Measurements from ENCODE around the gene CD68.
"Not testable (repeated sequence)": the region's sequence is repeated elsewhere in the genome, so short reads cannot be mapped to it uniquely, and the experiment has no call there.

Gene CD68

GRCh38 chr17:7591596-7591995 lies 12.2 kb downstream of the CD68 start:
- Histone ChIP-seq H3K36me3 (ENCODE audit: control insufficient read depth in 2 of 2, insufficient read depth in 2 of 2, low read length in 2 of 2) (peaks cover 46 to 57% of the 10 kb centered on the region in 2 donors), H3K9ac (ENCODE audit: low read length in 2 of 2) (no peak overlapping the region), H3K27me3 (ENCODE audit: control insufficient read depth in 1 of 2, insufficient read depth in 2 of 2, low read length in 2 of 2) (no peaks in the 10 kb centered on the region), H3K9me3 (ENCODE audit: control insufficient read depth in 2 of 2, low read length in 2 of 2) (no peaks in the 10 kb centered on the region), H3K27ac (ENCODE audit: low read length) (no peak overlapping the region), H3K4me3 (ENCODE audit: low read length in 2 of 2) (no peak overlapping the region), H3K4me1 (ENCODE audit: control insufficient read depth, insufficient read depth, low read length) (peaks cover 31% of the 10 kb centered on the region)

GRCh38 chr17:7592422-7593021 lies 13.1 kb downstream of the CD68 start:
- Histone ChIP-seq H3K9me3 (ENCODE audit: control insufficient read depth in 2 of 2, low read length in 2 of 2) (no peaks in the 10 kb centered on the region), H3K36me3 (ENCODE audit: control insufficient read depth in 2 of 2, insufficient read depth in 2 of 2, low read length in 2 of 2) (peaks cover 50 to 55% of the 10 kb centered on the region in 2 donors), H3K27ac (ENCODE audit: low read length) (no peak overlapping the region), H3K27me3 (ENCODE audit: control insufficient read depth in 1 of 2, insufficient read depth in 2 of 2, low read length in 2 of 2) (no peaks in the 10 kb centered on the region), H3K4me3 (ENCODE audit: low read length in 2 of 2) (no peak overlapping the region), H3K4me1 (ENCODE audit: control insufficient read depth, insufficient read depth, low read length) (peaks cover 24% of the 10 kb centered on the region), H3K9ac (ENCODE audit: low read length in 2 of 2) (no peak overlapping the region)

- Histone ChIP-seq H3K27ac (ENCODE audit: low read length) (no peak overlapping the region), H3K9me3 (ENCODE audit: control insufficient read depth in 2 of 2, low read length in 2 of 2) (no peaks in the 10 kb centered on the region), H3K4me3 (ENCODE audit: low read length in 2 of 2) (no peak overlapping the region), H3K4me1 (ENCODE audit: control insufficient read depth, insufficient read depth, low read length) (peaks cover 17% of the 10 kb centered on the region), H3K27me3 (ENCODE audit: control insufficient read depth in 1 of 2, insufficient read depth in 2 of 2, low read length in 2 of 2) (no peaks in the 10 kb centered on the region), H3K9ac (ENCODE audit: low read length in 2 of 2) (no peak overlapping the region), H3K36me3 (ENCODE audit: control insufficient read depth in 2 of 2, insufficient read depth in 2 of 2, low read length in 2 of 2) (peaks cover 50 to 56% of the 10 kb centered on the region in 2 donors)
Measured at GRCh38 chr17:7593296-7593695, 13.9 kb downstream of the CD68 start.

GRCh38 chr17:7597561-7597960 lies 18.1 kb downstream of the CD68 start:
- H3K4me1 ChIP-seq (ENCODE audit: control insufficient read depth, insufficient read depth, low read length); H3K27me3 ChIP-seq (ENCODE audit: control insufficient read depth in 1 of 2, insufficient read depth in 2 of 2, low read length in 2 of 2); H3K9ac ChIP-seq (ENCODE audit: low read length in 2 of 2); H3K9me3 ChIP-seq (ENCODE audit: control insufficient read depth in 2 of 2, low read length in 2 of 2); H3K27ac ChIP-seq (ENCODE audit: low read length); H3K4me3 ChIP-seq (ENCODE audit: low read length in 2 of 2): not testable (repeated sequence)
- peaks cover 57 to 60% of the 10 kb centered on the region in 2 donors for H3K36me3 ChIP-seq (ENCODE audit: control insufficient read depth in 2 of 2, insufficient read depth in 2 of 2, low read length in 2 of 2)

GRCh38 chr17:7606280-7606679 lies 26.8 kb downstream of the CD68 start:
- no peaks in the 10 kb centered on the region for H3K9me3 ChIP-seq (ENCODE audit: control insufficient read depth in 2 of 2, low read length in 2 of 2)
- H3K36me3 ChIP-seq (ENCODE audit: control insufficient read depth in 2 of 2, insufficient read depth in 2 of 2, low read length in 2 of 2) = peaks cover 34% of the 10 kb centered on the region in 2 donors
- no peak overlapping the region for H3K4me3 ChIP-seq (ENCODE audit: low read length in 2 of 2)
- no peak overlapping the region for H3K27ac ChIP-seq (ENCODE audit: low read length)
- H3K4me1 ChIP-seq (ENCODE audit: control insufficient read depth, insufficient read depth, low read length) = no peaks in the 10 kb centered on the region
- peak overlapping the region in 1 of 2 donors; percentile 13 for H3K9ac ChIP-seq (ENCODE audit: low read length in 2 of 2)
- no peaks in the 10 kb centered on the region for H3K27me3 ChIP-seq (ENCODE audit: control insufficient read depth in 1 of 2, insufficient read depth in 2 of 2, low read length in 2 of 2)

GRCh38 chr17:7610641-7611040 lies 31.2 kb downstream of the CD68 start:
- H3K9ac ChIP-seq (ENCODE audit: low read length in 2 of 2) = no peak overlapping the region
- no peak overlapping the region for H3K4me3 ChIP-seq (ENCODE audit: low read length in 2 of 2)
- peaks cover 6 to 8% of the 10 kb centered on the region in 2 donors for H3K36me3 ChIP-seq (ENCODE audit: control insufficient read depth in 2 of 2, insufficient read depth in 2 of 2, low read length in 2 of 2)
- H3K27ac ChIP-seq (ENCODE audit: low read length) = no peak overlapping the region
- peaks cover 19% of the 10 kb centered on the region for H3K4me1 ChIP-seq (ENCODE audit: control insufficient read depth, insufficient read depth, low read length)
- H3K9me3 ChIP-seq (ENCODE audit: control insufficient read depth in 2 of 2, low read length in 2 of 2) = no peaks in the 10 kb centered on the region
- H3K27me3 ChIP-seq (ENCODE audit: control insufficient read depth in 1 of 2, insufficient read depth in 2 of 2, low read length in 2 of 2) = no peaks in the 10 kb centered on the region

GRCh38 chr17:7611635-7612293 lies 32.3 kb downstream of the CD68 start:
- H3K27me3 ChIP-seq (ENCODE audit: control insufficient read depth in 1 of 2, insufficient read depth in 2 of 2, low read length in 2 of 2) = no peaks in the 10 kb centered on the region
- peaks cover 19% of the 10 kb centered on the region for H3K4me1 ChIP-seq (ENCODE audit: control insufficient read depth, insufficient read depth, low read length)
- H3K36me3 ChIP-seq (ENCODE audit: control insufficient read depth in 2 of 2, insufficient read depth in 2 of 2, low read length in 2 of 2) = peaks cover 2 to 6% of the 10 kb centered on the region in 2 donors
- no peak overlapping the region for H3K4me3 ChIP-seq (ENCODE audit: low read length in 2 of 2)
- no peak overlapping the region for H3K27ac ChIP-seq (ENCODE audit: low read length)
- H3K9me3 ChIP-seq (ENCODE audit: control insufficient read depth in 2 of 2, low read length in 2 of 2) = no peaks in the 10 kb centered on the region
- no peak overlapping the region for H3K9ac ChIP-seq (ENCODE audit: low read length in 2 of 2)

GRCh38 chr17:7612294-7612640 lies 32.8 kb downstream of the CD68 start:
- H3K9ac ChIP-seq (ENCODE audit: low read length in 2 of 2) = no peak overlapping the region
- no peaks in the 10 kb centered on the region for H3K9me3 ChIP-seq (ENCODE audit: control insufficient read depth in 2 of 2, low read length in 2 of 2)
- H3K27me3 ChIP-seq (ENCODE audit: control insufficient read depth in 1 of 2, insufficient read depth in 2 of 2, low read length in 2 of 2) = no peaks in the 10 kb centered on the region
- peaks cover 19% of the 10 kb centered on the region for H3K4me1 ChIP-seq (ENCODE audit: control insufficient read depth, insufficient read depth, low read length)
- H3K4me3 ChIP-seq (ENCODE audit: low read length in 2 of 2) = no peak overlapping the region
- H3K36me3 ChIP-seq (ENCODE audit: control insufficient read depth in 2 of 2, insufficient read depth in 2 of 2, low read length in 2 of 2) = peaks cover 2 to 6% of the 10 kb centered on the region in 2 donors
- no peak overlapping the region for H3K27ac ChIP-seq (ENCODE audit: low read length)

GRCh38 chr17:7613769-7614424 lies 34.5 kb downstream of the CD68 start:
- H3K4me3 ChIP-seq (ENCODE audit: low read length in 2 of 2) = peak overlapping the region; percentile 84 to 87
- peaks cover 19% of the 10 kb centered on the region for H3K4me1 ChIP-seq (ENCODE audit: control insufficient read depth, insufficient read depth, low read length)
- H3K27me3 ChIP-seq (ENCODE audit: control insufficient read depth in 1 of 2, insufficient read depth in 2 of 2, low read length in 2 of 2) = no peaks in the 10 kb centered on the region
- no peaks in the 10 kb centered on the region for H3K9me3 ChIP-seq (ENCODE audit: control insufficient read depth in 2 of 2, low read length in 2 of 2)
- H3K9ac ChIP-seq (ENCODE audit: low read length in 2 of 2) = peak overlapping the region; percentile 75 to 90
- peak overlapping the region; percentile 77 for H3K27ac ChIP-seq (ENCODE audit: low read length)
- peaks cover 2 to 6% of the 10 kb centered on the region in 2 donors for H3K36me3 ChIP-seq (ENCODE audit: control insufficient read depth in 2 of 2, insufficient read depth in 2 of 2, low read length in 2 of 2)

GRCh38 chr17:7614425-7615264 lies 35.2 kb downstream of the CD68 start, which contains the start of gene FXR2:
FXR2 (minus strand) TSS chr17:7614897; CDS start chr17:7614532, 365 bp downstream.
- Histone ChIP-seq H3K4me1 (ENCODE audit: control insufficient read depth, insufficient read depth, low read length) (peaks cover 19% of the 10 kb centered on the region), H3K27ac (ENCODE audit: low read length) (peak within 1 kb of the TSS; percentile 77), H3K36me3 (ENCODE audit: control insufficient read depth in 2 of 2, insufficient read depth in 2 of 2, low read length in 2 of 2) (peaks cover 2 to 6% of the 10 kb centered on the region in 2 donors), H3K9me3 (ENCODE audit: control insufficient read depth in 2 of 2, low read length in 2 of 2) (no peaks in the 10 kb centered on the region), H3K27me3 (ENCODE audit: control insufficient read depth in 1 of 2, insufficient read depth in 2 of 2, low read length in 2 of 2) (no peaks in the 10 kb centered on the region), H3K4me3 (ENCODE audit: low read length in 2 of 2) (peak within 1 kb of the TSS; percentile 84 to 87), H3K9ac (ENCODE audit: low read length in 2 of 2) (peak within 1 kb of the TSS; percentile 75 to 90)
